Fibroblast of lung (primary cell): ENCODE measurements around the gene PCDHGA4. TPM values are rescaled to one million over a fixed set of nuclear protein-coding genes. Genes with fewer than 3 reads are reported as not detected.
"Not testable (repeated sequence)": the region's sequence is repeated elsewhere in the genome, so short reads cannot be mapped to it uniquely, and the experiment has no call there.

Experiments used
- DNase-seq, 2 donors: peaks; one replicate each; pipeline versions ENCODE4 v3.0.0 to v3.0.0-alpha.2; 2010; ENCODE audit warnings: low read depth in 2 of 2
- H2AFZ ChIP-seq: 2 replicates; pipeline ENCODE4 v1.5.1; 2012; ENCODE audit warnings: low read length, control low read depth, inconsistent platforms
- H3K27ac ChIP-seq: 2 replicates; pipeline ENCODE4 v1.5.1; 2011; ENCODE audit warnings: low read length, control low read depth; ENCODE audit not compliant: insufficient read depth
- H3K27me3 ChIP-seq: 2 replicates; pipeline ENCODE4 v1.5.1; 2011; ENCODE audit warnings: mild to moderate bottlenecking, low read length; ENCODE audit not compliant: control insufficient read depth, insufficient read depth
- H3K36me3 ChIP-seq: 2 replicates; pipeline ENCODE4 v1.5.1; 2011; ENCODE audit warnings: low read length; ENCODE audit not compliant: control insufficient read depth, insufficient read depth
- H3K4me1 ChIP-seq: 2 replicates; pipeline ENCODE4 v1.5.1; 2011; ENCODE audit warnings: low read length; ENCODE audit not compliant: control insufficient read depth, insufficient read depth; ENCODE audit errors: extremely low read depth
- H3K4me2 ChIP-seq: 2 replicates; pipeline ENCODE4 v1.5.1; 2011; ENCODE audit warnings: low read length, control low read depth; ENCODE audit not compliant: insufficient read depth; ENCODE audit errors: extremely low read depth
- H3K4me3 ChIP-seq, 4 experiments: fragments of 200-600 bp in 1 of 4; sonication (generic) in 1 of 4; replicated peaks in 1 of 4; 2 replicates each; pipeline ENCODE4 v1.5.1; 2011 to 2016; ENCODE audit warnings: low read length in 4 of 4, low read depth in 3 of 4, mild to moderate bottlenecking in 3 of 4, control low read depth in 2 of 4, inconsistent platforms in 1 of 4, mixed read lengths in 1 of 4; ENCODE audit not compliant: insufficient read depth in 1 of 4; ENCODE audit errors: control extremely low read depth in 1 of 4
- H3K79me2 ChIP-seq: 2 replicates; pipeline ENCODE4 v1.5.1; 2012; ENCODE audit warnings: mild to moderate bottlenecking, low read length, inconsistent platforms; ENCODE audit not compliant: control insufficient read depth, insufficient read depth
- H3K9ac ChIP-seq: 2 replicates; pipeline ENCODE4 v1.5.1; 2011; ENCODE audit warnings: mild to moderate bottlenecking, low read length, control low read depth; ENCODE audit not compliant: insufficient read depth
- H3K9me3 ChIP-seq: 2 replicates; pipeline ENCODE4 v1.5.1; 2012; ENCODE audit warnings: low read depth, low read length; ENCODE audit not compliant: control insufficient read depth, insufficient read depth
- H4K20me1 ChIP-seq: 2 replicates; pipeline ENCODE4 v1.5.1; 2011; ENCODE audit warnings: low read length; ENCODE audit not compliant: control insufficient read depth, insufficient read depth; ENCODE audit errors: extremely low read depth
- CTCF ChIP-seq, 2 donors: IDR thresholded peaks in 1 of 2; conservative IDR thresholded peaks in 1 of 2; 1 replicate in 1 of 2; 2 replicates in 1 of 2; pipeline ENCODE4 v1.5.1; 2011 to 2012; ENCODE audit warnings: low read length in 2 of 2, control low read depth in 1 of 2, inconsistent platforms in 1 of 2, low read depth in 1 of 2, mild to moderate bottlenecking in 1 of 2
- EZH2 ChIP-seq: IDR thresholded peaks from 2 replicates; pipeline ENCODE4 v1.5.1; 2012; ENCODE audit warnings: low read length, control low read depth, mild to moderate bottlenecking; ENCODE audit errors: missing control alignments
- polyA plus RNA-seq, 2 donors: library from polyadenylated mRNA; depleted of rRNA in 1 of 2; stranded (reverse) in 1 of 2; unstranded in 1 of 2; fragments of >200 nt; gene quantifications; 2 replicates each; pipeline ENCODE4 v1.2.1, GENCODE V29; 2011 to 2012; ENCODE audit warnings: missing spikeins in 1 of 2
- total RNA-seq: library from RNA; depleted of rRNA; stranded (reverse); fragments of >200 nt; gene quantifications from 2 replicates; pipeline ENCODE4 v1.2.1, GENCODE V29; 2014

PCDHGA4 gene
- total and polyA plus RNA-seq, 2 donors (not counting 1 experiment from before 2014, with no cell fraction given), result 6.4 to 7.6 TPM

- TF ChIP-seq CTCF (conservative IDR thresholded peaks at IDR 0.05 in 1 of 2, IDR thresholded peaks at IDR 0.05 in 1 of 2; ENCODE audit: low read depth in 1 of 2, low read length in 2 of 2) (no peak), EZH2 (no peak)
- no peaks in the 10 kb centered on the region for H3K36me3 ChIP-seq
- no peak overlapping the region for H3K27ac ChIP-seq
- no peak overlapping the region for H3K4me3 ChIP-seq
- no peak overlapping the region for H3K9ac ChIP-seq
- H3K4me2 ChIP-seq, result no peak overlapping the region
- H3K79me2 ChIP-seq, result no peaks in the 10 kb centered on the region
- no peaks in the 10 kb centered on the region for H3K9me3 ChIP-seq
- no peak for DNase-seq
- no peaks in the 10 kb centered on the region for H4K20me1 ChIP-seq
- no peaks in the 10 kb centered on the region for H3K4me1 ChIP-seq
- H2AFZ ChIP-seq, result no peak overlapping the region
- H3K27me3 ChIP-seq, result peaks cover 7% of the 10 kb centered on the region
These were observed 9.5 kb upstream of the PCDHGA4 start for GRCh38 chr5:141345327-141345726.

- DNase-seq, H3K79me2 ChIP-seq, H4K20me1 ChIP-seq, H3K4me3 ChIP-seq, H2AFZ ChIP-seq, H3K4me2 ChIP-seq, H3K9ac ChIP-seq, H3K9me3 ChIP-seq, H3K27ac ChIP-seq, H3K36me3 ChIP-seq, H3K4me1 ChIP-seq: not testable (repeated sequence)
- peaks cover 10% of the 10 kb centered on the region for H3K27me3 ChIP-seq
These were observed 8.8 kb upstream of the PCDHGA4 start for GRCh38 chr5:141346017-141346416.

- Histone ChIP-seq H3K36me3 (no peaks in the 10 kb centered on the region), H3K27me3 (peaks cover 13% of the 10 kb centered on the region), H2AFZ (peak within 1 kb of the TSS; percentile 22), H3K9me3 (no peaks in the 10 kb centered on the region), H3K4me2 (peak within 1 kb of the TSS; percentile 45), H3K9ac (no peak within 1 kb of the TSS), H3K27ac (no peak within 1 kb of the TSS), H4K20me1 (no peaks in the 10 kb centered on the region), H3K79me2 (no peaks in the 10 kb centered on the region), H3K4me3 (peak within 1 kb of the TSS; percentile 21 to 50 (median 38)), H3K4me1 (no peaks in the 10 kb centered on the region)
- TF ChIP-seq EZH2, result no peak
- peak; percentile 53 to 60 for TF ChIP-seq CTCF (conservative IDR thresholded peaks at IDR 0.05 in 1 of 2, IDR thresholded peaks at IDR 0.05 in 1 of 2; ENCODE audit: low read depth in 1 of 2, low read length in 2 of 2)
- DNase-seq, result peak; percentile 60 to 64
These were observed 4.8 kb upstream of the PCDHGA4 start, which contains the start of gene PCDHGB1 for GRCh38 chr5:141349917-141350619. TSS of gene PCDHGB1 (plus strand) at chr5:141350099. CDS start at chr5:141350261, 162 bp downstream.
